CD14-positive monocyte (primary cell): Measurements from ENCODE around the gene SCG3. TPM values are rescaled to one million over a fixed set of nuclear protein-coding genes. Genes with fewer than 3 reads are reported as not detected.
A peak's percentile ranks its signal among the peaks of the same experiment; 100 is the strongest.

Experiments used
- DNase-seq, 3 donors: peaks; one replicate each; pipeline ENCODE4 v3.0.0-alpha.2; 2011 to 2022
- H2AFZ ChIP-seq: 2 replicates; pipeline ENCODE4 v1.6.0; 2012; ENCODE audit warnings: mild to moderate bottlenecking, low read depth, low read length, inconsistent platforms; ENCODE audit not compliant: insufficient read depth, poor library complexity, severe bottlenecking
- H3K27ac ChIP-seq, 2 donors: 1 replicate in 1 of 2; 2 replicates in 1 of 2; pipeline ENCODE4 v1.5.1; 2012 to 2013; ENCODE audit warnings: low read length in 2 of 2, control low read depth in 1 of 2, inconsistent platforms in 1 of 2, low read depth in 1 of 2, mild to moderate bottlenecking in 1 of 2
- H3K27me3 ChIP-seq, 2 donors: one replicate each; pipeline versions ENCODE4 v1.6.0 to v1.6.1; 2011 to 2013; ENCODE audit warnings: low read length in 2 of 2; ENCODE audit not compliant: control insufficient read depth in 2 of 2, insufficient read depth in 2 of 2
- H3K36me3 ChIP-seq, 2 donors: replicated peaks in 1 of 2; 1 replicate in 1 of 2; 2 replicates in 1 of 2; pipeline versions ENCODE4 v1.5.1 to v1.6.1; 2012 to 2013; ENCODE audit warnings: low read length in 2 of 2, control low read depth in 1 of 2, inconsistent platforms in 1 of 2, mild to moderate bottlenecking in 1 of 2; ENCODE audit not compliant: insufficient read depth in 2 of 2, control insufficient read depth in 1 of 2
- H3K4me1 ChIP-seq, 2 donors: 1 replicate in 1 of 2; 2 replicates in 1 of 2; pipeline versions ENCODE4 v1.5.1 to v1.6.1; 2012 to 2013; ENCODE audit warnings: low read length in 2 of 2, control low read depth in 1 of 2, inconsistent platforms in 1 of 2, mild to moderate bottlenecking in 1 of 2, moderate library complexity in 1 of 2; ENCODE audit not compliant: insufficient read depth in 2 of 2, control insufficient read depth in 1 of 2
- H3K4me2 ChIP-seq: replicated peaks from 2 replicates; pipeline ENCODE3; 2012; ENCODE audit warnings: low read length, moderate library complexity, mild to moderate bottlenecking; ENCODE audit not compliant: poor library complexity, severe bottlenecking; ENCODE audit errors: extremely low read depth
- H3K4me3 ChIP-seq, 3 experiments: fragments of 200-600 bp in 1 of 3; sonication (generic) in 1 of 3; replicated peaks in 1 of 3; 1 replicate in 2 of 3; 2 replicates in 1 of 3; pipeline ENCODE4 v1.5.1; 2011 to 2013; ENCODE audit warnings: low read length in 3 of 3, mild to moderate bottlenecking in 3 of 3, control low read depth in 2 of 3, low read depth in 2 of 3, inconsistent platforms in 1 of 3, moderate library complexity in 1 of 3
- H3K79me2 ChIP-seq: 2 replicates; pipeline ENCODE4 v1.6.0; 2012; ENCODE audit warnings: mild to moderate bottlenecking, control low read depth, inconsistent platforms, low read length, moderate library complexity; ENCODE audit not compliant: insufficient read depth
- H3K9ac ChIP-seq: 2 replicates; pipeline ENCODE4 v1.6.0; 2017; ENCODE audit warnings: low read length, mild to moderate bottlenecking; ENCODE audit not compliant: insufficient read depth, poor library complexity, severe bottlenecking
- H3K9me3 ChIP-seq, 2 donors: replicated peaks in 1 of 2; 1 replicate in 1 of 2; 2 replicates in 1 of 2; pipeline versions ENCODE4 v1.5.1 to v1.6.1; 2012 to 2013; ENCODE audit warnings: low read length in 2 of 2, control low read depth in 1 of 2; ENCODE audit not compliant: control insufficient read depth in 1 of 2, insufficient read depth in 1 of 2
- H4K20me1 ChIP-seq: 2 replicates; pipeline ENCODE4 v1.6.0; 2012; ENCODE audit warnings: mild to moderate bottlenecking, low read length, control low read depth, moderate library complexity; ENCODE audit not compliant: insufficient read depth
- H3K27ac Mint-ChIP-seq, 7 donors: one replicate each; pipeline ENCODE4 v1.8.0; 2020; ENCODE audit warnings: mild to moderate bottlenecking in 7 of 7, mixed read lengths in 7 of 7, moderate library complexity in 6 of 7, inconsistent platforms in 2 of 7
- H3K27me3 Mint-ChIP-seq, 3 donors: one replicate each; pipeline ENCODE4 v1.8.0; 2021 to 2022; ENCODE audit warnings: low read depth in 3 of 3, mild to moderate bottlenecking in 3 of 3, mixed read lengths in 3 of 3, moderate library complexity in 3 of 3, inconsistent platforms in 1 of 3
- H3K36me3 Mint-ChIP-seq, 2 donors: one replicate each; pipeline ENCODE4 v1.8.0; 2020; ENCODE audit warnings: mixed read lengths in 2 of 2, inconsistent platforms in 1 of 2, mild to moderate bottlenecking in 1 of 2
- H3K4me1 Mint-ChIP-seq: one replicate; pipeline ENCODE4 v1.8.0; 2020; ENCODE audit warnings: mild to moderate bottlenecking, mixed read lengths
- H3K4me3 Mint-ChIP-seq, 2 donors: one replicate each; pipeline ENCODE4 v1.8.0; 2020; ENCODE audit warnings: mild to moderate bottlenecking in 2 of 2, mixed read lengths in 2 of 2, moderate library complexity in 1 of 2
- H3K9me3 Mint-ChIP-seq, 7 donors: one replicate each; pipeline ENCODE4 v1.8.0; 2020 to 2022; ENCODE audit warnings: mixed read lengths in 7 of 7, mild to moderate bottlenecking in 6 of 7, moderate library complexity in 6 of 7, inconsistent platforms in 2 of 7
- WGBS: methylation state at CpG from one replicate; pipeline ENCODE4 v1.1.5; 2013; ENCODE audit warnings: missing lambda C conversion rate; ENCODE audit not compliant: insufficient coverage; 5-methylcytosine and 5-hydroxymethylcytosine counted together
- intact Hi-C, 2 donors: fragments of 100-400 bp; cut with micrococcal nuclease; formaldehyde crosslinking; loops; one replicate each; pipeline versions ENCODE4 v1.15.0 to v1.15.1; 2023
- polyA plus RNA-seq, 3 donors: library from polyadenylated mRNA; depleted of rRNA in 1 of 3; unstranded in 2 of 3; stranded (reverse) in 1 of 3; fragments of 300-500 nt in 2 of 3; fragments of >200 nt in 1 of 3; fragmentation: Illumina TruSeq in 2 of 3; gene quantifications; 1 replicate in 2 of 3; 2 replicates in 1 of 3; pipeline ENCODE4 v1.2.3, GENCODE V29; 2012 to 2021
- TF ChIP-seq, protein P1 (sequence below): fragments of 200-600 bp; IDR thresholded peaks from one replicate; pipeline ENCODE4 v1.8.0; 2022; ENCODE audit warnings: antibody characterized with exemption, mild to moderate bottlenecking

SCG3 gene
- polyA plus RNA-seq, 3 donors: not detected

- TF ChIP-seq, protein P1, sequence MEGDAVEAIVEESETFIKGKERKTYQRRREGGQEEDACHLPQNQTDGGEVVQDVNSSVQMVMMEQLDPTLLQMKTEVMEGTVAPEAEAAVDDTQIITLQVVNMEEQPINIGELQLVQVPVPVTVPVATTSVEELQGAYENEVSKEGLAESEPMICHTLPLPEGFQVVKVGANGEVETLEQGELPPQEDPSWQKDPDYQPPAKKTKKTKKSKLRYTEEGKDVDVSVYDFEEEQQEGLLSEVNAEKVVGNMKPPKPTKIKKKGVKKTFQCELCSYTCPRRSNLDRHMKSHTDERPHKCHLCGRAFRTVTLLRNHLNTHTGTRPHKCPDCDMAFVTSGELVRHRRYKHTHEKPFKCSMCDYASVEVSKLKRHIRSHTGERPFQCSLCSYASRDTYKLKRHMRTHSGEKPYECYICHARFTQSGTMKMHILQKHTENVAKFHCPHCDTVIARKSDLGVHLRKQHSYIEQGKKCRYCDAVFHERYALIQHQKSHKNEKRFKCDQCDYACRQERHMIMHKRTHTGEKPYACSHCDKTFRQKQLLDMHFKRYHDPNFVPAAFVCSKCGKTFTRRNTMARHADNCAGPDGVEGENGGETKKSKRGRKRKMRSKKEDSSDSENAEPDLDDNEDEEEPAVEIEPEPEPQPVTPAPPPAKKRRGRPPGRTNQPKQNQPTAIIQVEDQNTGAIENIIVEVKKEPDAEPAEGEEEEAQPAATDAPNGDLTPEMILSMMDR: no peak
- DNase-seq: peak; percentile 52 to 83 (median 82)
- Mint-ChIP-seq H3K27me3 (peaks cover 0 to 8% (median 0%) of the 10 kb centered on the region in 3 donors), H3K27ac (peak overlapping the region; percentile 12 to 95 (median 80)), H3K4me3 (peak overlapping the region; percentile 42 to 70), H3K9me3 (peaks cover 0 to 4% (median 0%) of the 10 kb centered on the region in 7 donors), H3K36me3 (peaks cover 5 to 8% of the 10 kb centered on the region in 2 donors), H3K4me1 (peaks cover 85% of the 10 kb centered on the region)
- Histone ChIP-seq H3K27me3 (no peaks in the 10 kb centered on the region), H3K27ac (peak overlapping the region in 1 of 2 donors; percentile 69), H4K20me1 (peaks cover 75% of the 10 kb centered on the region), H3K4me3 (peak overlapping the region in 2 of 3 experiments; percentile 3 to 47), H3K9me3 (peaks cover 0 to 3% of the 10 kb centered on the region in 2 donors), H3K4me2 (peak overlapping the region; percentile 67), H3K4me1 (peaks cover 81 to 82% of the 10 kb centered on the region in 2 donors), H2AFZ (no peak overlapping the region), H3K79me2 (peaks cover 68% of the 10 kb centered on the region), H3K9ac (no peak overlapping the region), H3K36me3 (no peaks in the 10 kb centered on the region)
- 0% methylated on average over 1 of the region's 4 CpGs for WGBS
- intact Hi-C loops: no loop called here
Measured at GRCh38 chr15:51756482-51756881, 75.2 kb downstream of the SCG3 start.

- Histone ChIP-seq H3K4me3 (no peak overlapping the region), H3K4me1 (peaks cover 76% of the 10 kb centered on the region in 2 donors), H3K9ac (no peak overlapping the region), H2AFZ (no peak overlapping the region), H3K27me3 (no peaks in the 10 kb centered on the region), H3K9me3 (peaks cover 0 to 3% of the 10 kb centered on the region in 2 donors), H4K20me1 (peaks cover 80% of the 10 kb centered on the region), H3K79me2 (peaks cover 68% of the 10 kb centered on the region), H3K36me3 (no peaks in the 10 kb centered on the region), H3K4me2 (no peak overlapping the region), H3K27ac (no peak overlapping the region)
- peaks cover 0 to 4% (median 0%) of the 10 kb centered on the region in 3 donors for H3K27me3 Mint-ChIP-seq
- H3K36me3 Mint-ChIP-seq: peaks cover 5 to 8% of the 10 kb centered on the region in 2 donors
- no peak overlapping the region for H3K4me3 Mint-ChIP-seq
- H3K9me3 Mint-ChIP-seq: peaks cover 0 to 4% (median 0%) of the 10 kb centered on the region in 7 donors
- DNase-seq: no peak
- intact Hi-C loops: no loop called here
- TF ChIP-seq, protein P1: no peak
- WGBS: 100% methylated on average over 2 of the region's 2 CpGs
- H3K27ac Mint-ChIP-seq: peak overlapping the region in 1 of 7 donors; percentile 25
- H3K4me1 Mint-ChIP-seq: peaks cover 79% of the 10 kb centered on the region
Measured at GRCh38 chr15:51757450-51757849, 76.1 kb downstream of the SCG3 start.
